ENCODE measurements around the gene SRI. TPM values are rescaled to one million over a fixed set of nuclear protein-coding genes. Genes with fewer than 3 reads are reported as not detected.
"Not testable (repeated sequence)": the region's sequence is repeated elsewhere in the genome, so short reads cannot be mapped to it uniquely, and the experiment has no call there.

Gene SRI
- 106 and 114 TPM in 2 replicates for total RNA-seq

GRCh38 chr7:88219781-88220747 lies at the start of gene SRI:
Gene SRI, minus strand, starts transcription at chr7:88220038. Its CDS starts 12 bp downstream, at chr7:88220026.
- peak; percentile 70 for DNase-seq (ENCODE audit: low read depth)
- Histone ChIP-seq H3K27me3 (ENCODE audit: control insufficient read depth, insufficient read depth, low read length) (no peaks in the 10 kb centered on the region), H3K4me3 (ENCODE audit: low read depth, low read length) (peak within 1 kb of the TSS; percentile 97), H3K36me3 (ENCODE audit: control insufficient read depth, insufficient read depth, low read length) (peaks cover 4% of the 10 kb centered on the region)
- TF ChIP-seq CTCF (IDR thresholded peaks at IDR 0.05; ENCODE audit: insufficient read depth, low read length, severe bottlenecking): peak; percentile 55
- no peak for FAIRE-seq

DNA sequence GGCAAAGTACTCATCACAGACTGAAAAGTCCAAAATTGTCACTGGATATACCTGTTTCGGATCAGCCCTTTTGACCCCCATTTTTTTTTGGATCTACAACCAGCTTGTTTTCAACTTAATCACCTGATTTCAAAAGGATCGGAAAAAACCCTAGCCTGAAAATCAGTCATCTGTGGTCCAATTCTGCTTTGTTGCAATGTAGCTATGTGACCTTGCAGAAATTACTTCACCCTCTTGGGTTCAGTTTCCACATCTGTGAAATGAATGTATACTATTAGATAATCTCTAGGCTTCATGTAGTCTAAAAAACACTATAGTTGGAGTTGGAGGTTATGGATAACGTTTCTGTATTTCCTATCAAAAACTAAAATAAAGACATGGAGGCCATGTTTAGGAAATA lies 49.7 kb upstream of the SRI start:
- no peak for TF ChIP-seq CTCF (IDR thresholded peaks at IDR 0.05; ENCODE audit: insufficient read depth, low read length, severe bottlenecking)
- no peak overlapping the region for H3K4me3 ChIP-seq (ENCODE audit: low read depth, low read length)
- H3K27me3 ChIP-seq (ENCODE audit: control insufficient read depth, insufficient read depth, low read length): no peaks in the 10 kb centered on the region
- no peak for FAIRE-seq
- no peaks in the 10 kb centered on the region for H3K36me3 ChIP-seq (ENCODE audit: control insufficient read depth, insufficient read depth, low read length)
- no peak for DNase-seq (ENCODE audit: low read depth)

DNA sequence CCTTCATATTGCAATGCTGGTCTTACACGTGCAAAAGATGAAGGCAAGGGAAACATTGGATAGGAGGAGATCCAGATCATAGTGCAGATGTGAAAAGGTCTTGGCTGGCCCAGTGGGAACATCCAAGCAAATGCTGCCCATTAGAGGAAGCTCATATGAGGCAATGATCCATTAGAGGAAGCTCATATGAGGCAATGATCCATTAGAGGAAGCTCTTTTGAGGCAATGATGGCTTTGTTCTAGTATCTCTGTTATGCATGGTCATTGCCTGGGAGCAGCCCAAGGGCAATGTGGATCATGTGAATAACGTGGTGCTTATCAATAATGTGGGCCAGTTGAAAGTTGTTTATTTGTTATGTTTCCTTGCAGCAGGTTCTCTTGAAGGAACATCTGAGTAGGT lies 49.0 kb upstream of the SRI start:
- DNase-seq (ENCODE audit: low read depth) (no peak), FAIRE-seq (no peak)
- H3K36me3 ChIP-seq (ENCODE audit: control insufficient read depth, insufficient read depth, low read length): no peaks in the 10 kb centered on the region
- no peak overlapping the region for H3K4me3 ChIP-seq (ENCODE audit: low read depth, low read length)
- no peaks in the 10 kb centered on the region for H3K27me3 ChIP-seq (ENCODE audit: control insufficient read depth, insufficient read depth, low read length)
- no peak for TF ChIP-seq CTCF (IDR thresholded peaks at IDR 0.05; ENCODE audit: insufficient read depth, low read length, severe bottlenecking)

- Histone ChIP-seq H3K36me3 (ENCODE audit: control insufficient read depth, insufficient read depth, low read length) (no peaks in the 10 kb centered on the region), H3K27me3 (ENCODE audit: control insufficient read depth, insufficient read depth, low read length) (no peaks in the 10 kb centered on the region), H3K4me3 (ENCODE audit: low read depth, low read length) (no peak overlapping the region)
- TF ChIP-seq CTCF (IDR thresholded peaks at IDR 0.05; ENCODE audit: insufficient read depth, low read length, severe bottlenecking): no peak
- DNase-seq (ENCODE audit: low read depth) (no peak), FAIRE-seq (no peak)
These were observed 48.2 kb upstream of the SRI start for GRCh38 chr7:88268051-88268450.

DNA sequence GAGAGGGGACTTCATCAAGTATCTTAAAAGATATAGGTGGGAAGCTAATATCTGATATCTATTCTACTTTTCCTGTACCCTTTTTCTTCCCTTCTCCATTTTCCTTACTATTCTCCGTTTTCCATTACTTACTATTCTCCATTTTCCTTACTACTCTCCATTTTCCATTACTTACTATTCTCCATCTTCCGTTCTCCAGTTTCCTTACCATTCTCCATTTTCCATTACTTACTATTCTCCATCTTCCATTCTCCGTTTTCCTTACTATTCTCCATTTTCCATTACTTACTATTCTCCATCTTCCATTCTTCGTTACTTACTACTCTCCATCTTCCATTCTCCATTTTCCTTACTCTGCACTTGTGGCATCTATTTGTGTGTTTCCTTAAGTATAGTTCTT lies 47.6 kb upstream of the SRI start:
- DNase-seq (ENCODE audit: low read depth): no peak
- TF ChIP-seq CTCF (IDR thresholded peaks at IDR 0.05; ENCODE audit: insufficient read depth, low read length, severe bottlenecking): no peak
- Histone ChIP-seq H3K27me3 (ENCODE audit: control insufficient read depth, insufficient read depth, low read length) (no peaks in the 10 kb centered on the region), H3K36me3 (ENCODE audit: control insufficient read depth, insufficient read depth, low read length) (no peaks in the 10 kb centered on the region), H3K4me3 (ENCODE audit: low read depth, low read length) (no peak overlapping the region)
- no peak for FAIRE-seq

- DNase-seq (ENCODE audit: low read depth); H3K4me3 ChIP-seq (ENCODE audit: low read depth, low read length); H3K27me3 ChIP-seq (ENCODE audit: control insufficient read depth, insufficient read depth, low read length); FAIRE-seq; H3K36me3 ChIP-seq (ENCODE audit: control insufficient read depth, insufficient read depth, low read length): not testable (repeated sequence)
These were observed 45.1 kb upstream of the SRI start for GRCh38 chr7:88264987-88265386.

Measured in bronchial epithelial cell (primary cell).